OCI-LY3 (cell line): ENCODE data around the gene MDFI.

ENCODE experiments used
- H2AFZ ChIP-seq: fragments of 200-600, 300-600 bp; shearing (Covaris generic); 2 replicates; pipeline ENCODE4 v1.6.0; 2014; ENCODE audit warnings: antibody characterized with exemption, low read depth, low read length
- H3K27ac ChIP-seq: fragments of 200-600, 300-600 bp; sonication (generic); 2 replicates; pipeline ENCODE4 v1.5.1; 2014; ENCODE audit warnings: mild to moderate bottlenecking, low read length, moderate library complexity, mixed read lengths
- H3K27me3 ChIP-seq: fragments of 200-600, 300-600 bp; sonication (generic); 2 replicates; pipeline ENCODE4 v1.6.1; 2014; ENCODE audit warnings: low read depth, low read length, mixed read lengths
- H3K36me3 ChIP-seq: fragments of 200-600, 300-600 bp; sonication (generic); replicated peaks from 2 replicates; pipeline ENCODE3; 2014; ENCODE audit warnings: low read depth, low read length, mixed read lengths
- H3K4me1 ChIP-seq: fragments of 300-600, 200-600 bp; sonication (generic); 2 replicates; pipeline ENCODE4 v1.6.1; 2014; ENCODE audit warnings: low read length, mixed read lengths
- H3K4me2 ChIP-seq: fragments of 200-600, 300-600 bp; sonication (generic); 2 replicates; pipeline ENCODE4 v1.6.1; 2014; ENCODE audit warnings: low read length, mixed read lengths
- H3K4me3 ChIP-seq: fragments of 300-600, 200-600 bp; sonication (generic); 2 replicates; pipeline ENCODE4 v1.5.1; 2014; ENCODE audit warnings: antibody characterized with exemption, mild to moderate bottlenecking, low read length, moderate library complexity
- H3K79me2 ChIP-seq: fragments of 300-600, 200-600 bp; shearing (Covaris generic); 2 replicates; pipeline ENCODE4 v1.6.1; 2014; ENCODE audit warnings: mild to moderate bottlenecking, low read length, mixed read lengths
- H3K9ac ChIP-seq: fragments of 300-600, 200-600 bp; shearing (Covaris generic); 2 replicates; pipeline ENCODE4 v1.6.0; 2014; ENCODE audit warnings: mild to moderate bottlenecking, low read length, moderate library complexity
- H3K9me3 ChIP-seq: fragments of 200-600, 300-600 bp; shearing (Covaris generic); 2 replicates; pipeline ENCODE4 v1.6.1; 2014; ENCODE audit warnings: low read length, mixed read lengths; ENCODE audit not compliant: insufficient read depth
- H4K20me1 ChIP-seq: fragments of 200-600, 300-600 bp; sonication (generic); 2 replicates; pipeline ENCODE4 v1.6.1; 2016; ENCODE audit warnings: low read length, mixed read lengths; ENCODE audit not compliant: insufficient read depth
- EZH2phosphoT487 ChIP-seq: fragments of 200-600 bp; shearing (Covaris generic); IDR thresholded peaks from 2 replicates; pipeline ENCODE4 v1.6.1; 2018; ENCODE audit warnings: antibody characterized with exemption, mixed run types, low read depth
- TF ChIP-seq, protein P1 (sequence below): fragments of 200-600, 300-600 bp; sonication (generic); IDR thresholded peaks from 2 replicates; pipeline ENCODE4 v1.5.1; 2014; ENCODE audit warnings: antibody characterized with exemption, low read length, low read depth

Gene MDFI

DNA sequence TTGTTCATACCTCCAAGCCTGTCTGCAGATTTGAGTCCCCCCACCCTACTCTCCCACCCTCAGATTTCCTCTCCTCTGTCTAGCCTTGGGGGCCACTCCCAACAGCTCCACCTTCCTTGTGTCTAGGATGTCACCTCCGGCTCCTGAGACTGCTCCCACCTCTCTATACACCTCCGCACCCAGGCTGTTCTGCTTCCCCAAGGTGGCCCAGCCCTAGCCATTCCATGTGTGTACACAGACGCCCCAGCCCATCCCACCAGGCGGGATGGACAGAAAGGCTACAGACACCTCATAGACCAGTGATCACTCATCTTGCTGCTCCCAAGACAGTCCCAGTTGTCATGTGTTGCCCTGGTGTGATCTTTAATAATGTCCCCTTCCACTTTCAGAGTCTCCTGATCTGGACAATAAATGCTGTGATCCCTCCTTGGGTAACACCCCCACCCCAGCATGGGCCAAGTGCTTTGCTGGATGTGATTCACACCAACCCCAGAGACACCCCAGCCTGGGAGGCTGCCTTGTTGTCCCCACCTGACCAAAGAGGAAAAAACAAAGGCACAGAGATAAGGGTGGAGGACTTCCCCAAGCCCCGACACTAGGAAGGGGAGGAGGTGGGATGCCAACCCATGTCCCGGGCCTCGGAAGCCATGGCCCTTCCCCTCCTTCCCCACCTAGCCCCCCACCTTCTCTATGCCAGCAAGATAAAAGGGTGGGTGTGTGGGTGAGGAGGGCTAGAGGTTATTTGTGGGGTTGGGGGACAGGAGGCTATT lies 36.1 kb downstream of the MDFI start:
- H3K9ac ChIP-seq: no peak overlapping the region
- H3K4me1 ChIP-seq: peaks cover 6% of the 10 kb centered on the region
- H3K27me3 ChIP-seq: peaks cover 33% of the 10 kb centered on the region
- H2AFZ ChIP-seq: no peak overlapping the region
- no peak overlapping the region for H3K27ac ChIP-seq
- H3K4me3 ChIP-seq: no peak overlapping the region
- H3K36me3 ChIP-seq: no peaks in the 10 kb centered on the region
- no peak for TF ChIP-seq EZH2phosphoT487
- TF ChIP-seq, protein P1, sequence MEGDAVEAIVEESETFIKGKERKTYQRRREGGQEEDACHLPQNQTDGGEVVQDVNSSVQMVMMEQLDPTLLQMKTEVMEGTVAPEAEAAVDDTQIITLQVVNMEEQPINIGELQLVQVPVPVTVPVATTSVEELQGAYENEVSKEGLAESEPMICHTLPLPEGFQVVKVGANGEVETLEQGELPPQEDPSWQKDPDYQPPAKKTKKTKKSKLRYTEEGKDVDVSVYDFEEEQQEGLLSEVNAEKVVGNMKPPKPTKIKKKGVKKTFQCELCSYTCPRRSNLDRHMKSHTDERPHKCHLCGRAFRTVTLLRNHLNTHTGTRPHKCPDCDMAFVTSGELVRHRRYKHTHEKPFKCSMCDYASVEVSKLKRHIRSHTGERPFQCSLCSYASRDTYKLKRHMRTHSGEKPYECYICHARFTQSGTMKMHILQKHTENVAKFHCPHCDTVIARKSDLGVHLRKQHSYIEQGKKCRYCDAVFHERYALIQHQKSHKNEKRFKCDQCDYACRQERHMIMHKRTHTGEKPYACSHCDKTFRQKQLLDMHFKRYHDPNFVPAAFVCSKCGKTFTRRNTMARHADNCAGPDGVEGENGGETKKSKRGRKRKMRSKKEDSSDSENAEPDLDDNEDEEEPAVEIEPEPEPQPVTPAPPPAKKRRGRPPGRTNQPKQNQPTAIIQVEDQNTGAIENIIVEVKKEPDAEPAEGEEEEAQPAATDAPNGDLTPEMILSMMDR: no peak
- H3K79me2 ChIP-seq: no peaks in the 10 kb centered on the region
- no peaks in the 10 kb centered on the region for H3K9me3 ChIP-seq
- no peaks in the 10 kb centered on the region for H4K20me1 ChIP-seq
- no peak overlapping the region for H3K4me2 ChIP-seq

DNA sequence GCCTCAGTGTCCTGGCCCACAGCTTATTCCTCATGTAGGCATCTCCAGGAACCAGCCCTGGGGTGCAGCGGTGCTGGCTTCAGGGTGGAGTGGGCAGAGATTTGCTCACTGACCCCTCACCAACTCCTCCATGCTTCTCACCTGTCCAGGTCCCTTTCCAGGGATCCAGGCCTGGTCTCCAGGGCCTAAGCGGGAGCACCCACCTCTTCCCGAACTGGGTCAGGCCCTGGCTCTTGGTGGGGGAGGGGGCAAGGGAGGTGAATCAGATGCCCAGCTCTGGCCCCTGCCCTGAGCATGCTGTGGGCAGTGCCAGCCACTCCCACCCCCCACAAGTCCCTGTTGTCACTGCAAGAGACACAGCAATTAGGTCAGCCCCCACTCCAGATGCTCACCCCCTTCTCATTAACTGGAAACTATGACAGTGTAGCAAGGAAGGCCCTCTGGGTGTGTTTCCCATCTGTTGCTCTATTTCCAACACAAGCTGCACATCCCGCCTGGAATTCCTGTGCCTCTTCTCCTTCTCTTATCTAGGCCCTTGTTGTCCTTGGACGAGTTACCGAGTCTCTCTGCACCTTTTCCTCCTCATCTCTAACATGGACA lies 37.0 kb downstream of the MDFI start:
- Histone ChIP-seq H3K36me3 (no peaks in the 10 kb centered on the region), H4K20me1 (no peaks in the 10 kb centered on the region), H3K27me3 (peaks cover 29% of the 10 kb centered on the region), H3K4me1 (peaks cover 6% of the 10 kb centered on the region), H3K9ac (no peak overlapping the region), H3K27ac (no peak overlapping the region), H3K79me2 (no peaks in the 10 kb centered on the region), H3K4me2 (no peak overlapping the region), H3K4me3 (no peak overlapping the region), H3K9me3 (no peaks in the 10 kb centered on the region), H2AFZ (no peak overlapping the region)
- TF ChIP-seq EZH2phosphoT487: no peak
- TF ChIP-seq, protein P1: no peak

DNA sequence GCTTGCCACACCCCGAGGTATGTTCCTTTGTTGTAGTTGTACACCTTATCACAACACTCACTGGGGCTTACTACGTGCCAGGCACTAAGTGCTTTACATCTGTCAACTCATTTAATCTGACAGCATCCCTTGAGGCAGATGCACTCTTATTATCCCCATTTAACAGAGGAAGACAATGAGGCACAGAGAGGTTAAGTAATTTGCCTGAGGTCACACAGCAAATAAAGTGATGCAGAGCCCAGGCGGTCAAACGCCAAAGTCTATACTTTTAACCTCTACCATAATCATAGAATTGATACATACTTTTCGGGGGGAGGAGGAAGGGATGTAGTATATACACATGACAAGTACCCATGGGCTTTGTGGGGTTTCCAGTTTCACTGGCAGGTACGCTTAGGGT lies 37.7 kb downstream of the MDFI start:
- Histone ChIP-seq H4K20me1 (no peaks in the 10 kb centered on the region), H3K27me3 (peaks cover 22% of the 10 kb centered on the region), H3K9ac (no peak overlapping the region), H3K36me3 (no peaks in the 10 kb centered on the region), H3K9me3 (no peaks in the 10 kb centered on the region), H3K27ac (no peak overlapping the region), H3K79me2 (no peaks in the 10 kb centered on the region), H2AFZ (no peak overlapping the region), H3K4me3 (no peak overlapping the region), H3K4me2 (no peak overlapping the region), H3K4me1 (peaks cover 6% of the 10 kb centered on the region)
- TF ChIP-seq EZH2phosphoT487: no peak
- TF ChIP-seq, protein P1: no peak

DNA sequence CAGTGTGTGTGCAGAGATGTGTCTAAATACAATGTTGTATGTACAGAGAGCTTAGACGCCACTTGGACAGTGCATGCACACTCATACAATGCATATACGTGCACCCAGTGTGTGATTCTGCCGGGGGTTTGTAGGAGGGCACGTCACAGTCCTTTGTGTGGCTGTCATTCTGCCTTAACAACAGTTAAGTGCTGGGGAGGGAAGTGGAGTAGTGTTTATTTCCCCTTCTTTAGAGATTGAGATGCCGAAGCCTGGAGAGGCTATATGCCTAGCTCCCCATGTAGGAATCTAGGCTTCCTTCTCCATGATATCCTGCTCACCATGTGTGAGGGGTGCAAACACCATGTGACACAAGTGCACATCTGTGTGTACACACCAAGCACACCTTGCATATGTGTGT lies 38.2 kb downstream of the MDFI start:
- Histone ChIP-seq H3K27ac (no peak overlapping the region), H4K20me1 (no peaks in the 10 kb centered on the region), H3K4me2 (no peak overlapping the region), H3K9ac (no peak overlapping the region), H3K4me3 (no peak overlapping the region), H3K4me1 (peaks cover 2% of the 10 kb centered on the region), H3K27me3 (peaks cover 18% of the 10 kb centered on the region), H3K9me3 (no peaks in the 10 kb centered on the region), H2AFZ (no peak overlapping the region), H3K79me2 (no peaks in the 10 kb centered on the region), H3K36me3 (no peaks in the 10 kb centered on the region)
- TF ChIP-seq EZH2phosphoT487: no peak
- TF ChIP-seq, protein P1: no peak
